Suprapubic skin (tissue), 4 donors: ENCODE results near the gene HTR2B. TPM values are rescaled to one million over a fixed set of nuclear protein-coding genes. Genes with fewer than 3 reads are reported as not detected.

Experiments used
- DNase-seq, 2 donors: peaks; one replicate each; pipeline ENCODE4 v3.0.0-alpha.2; 2019; ENCODE audit warnings: low spot score in 2 of 2
- H3K27ac ChIP-seq: fragments of 200-600 bp; sonication (generic); one replicate; pipeline ENCODE4 v1.5.1; 2019
- H3K27me3 ChIP-seq: fragments of 200-600 bp; sonication (generic); one replicate; pipeline ENCODE4 v1.5.1; 2019
- H3K36me3 ChIP-seq: fragments of 200-600 bp; sonication (generic); one replicate; pipeline ENCODE4 v1.5.1; 2019
- H3K4me1 ChIP-seq: fragments of 200-600 bp; sonication (generic); one replicate; pipeline ENCODE4 v1.5.1; 2019
- H3K4me3 ChIP-seq: fragments of 200-600 bp; sonication (generic); one replicate; pipeline ENCODE4 v1.5.1; 2019; ENCODE audit warnings: mild to moderate bottlenecking
- H3K9me3 ChIP-seq: fragments of 200-600 bp; sonication (generic); one replicate; pipeline ENCODE4 v1.5.1; 2019
- EP300 ChIP-seq: sonication (generic); formaldehyde crosslinking; IDR thresholded peaks from one replicate; pipeline ENCODE4 v1.6.1; 2017; ENCODE audit warnings: antibody characterized with exemption
- POLR2A ChIP-seq, 2 donors: fragments of 450-650 bp; IDR thresholded peaks; one replicate each; pipeline ENCODE4 v1.6.1; 2017; ENCODE audit warnings: antibody characterized with exemption in 2 of 2, mild to moderate bottlenecking in 2 of 2, moderate library complexity in 2 of 2
- POLR2AphosphoS5 ChIP-seq, 3 donors: sonication (generic); formaldehyde crosslinking; IDR thresholded peaks; one replicate each; pipeline ENCODE4 v1.6.1; 2017; ENCODE audit warnings: antibody characterized with exemption in 3 of 3
- WGBS: methylation state at CpG from one replicate; pipeline ENCODE4 v1.1.5; 2018; 5-methylcytosine and 5-hydroxymethylcytosine counted together
- total RNA-seq, 4 donors: library from RNA; depleted of rRNA; stranded (reverse); fragments of >200 nt; gene quantifications; one replicate each; pipeline ENCODE4 v1.1.0, GENCODE V29; 2016
- TF ChIP-seq, protein P1 (sequence below), 2 donors: fragments of 200-600 bp in 1 of 2; fragments of 450-650 bp in 1 of 2; sonication (generic) in 1 of 2; IDR thresholded peaks; one replicate each; pipeline ENCODE4 v1.5.1; 2016 to 2019; ENCODE audit warnings: antibody characterized with exemption in 2 of 2, mild to moderate bottlenecking in 1 of 2, moderate library complexity in 1 of 2

HTR2B gene
- total RNA-seq, 4 donors from 2014 or later: not detected

DNA sequence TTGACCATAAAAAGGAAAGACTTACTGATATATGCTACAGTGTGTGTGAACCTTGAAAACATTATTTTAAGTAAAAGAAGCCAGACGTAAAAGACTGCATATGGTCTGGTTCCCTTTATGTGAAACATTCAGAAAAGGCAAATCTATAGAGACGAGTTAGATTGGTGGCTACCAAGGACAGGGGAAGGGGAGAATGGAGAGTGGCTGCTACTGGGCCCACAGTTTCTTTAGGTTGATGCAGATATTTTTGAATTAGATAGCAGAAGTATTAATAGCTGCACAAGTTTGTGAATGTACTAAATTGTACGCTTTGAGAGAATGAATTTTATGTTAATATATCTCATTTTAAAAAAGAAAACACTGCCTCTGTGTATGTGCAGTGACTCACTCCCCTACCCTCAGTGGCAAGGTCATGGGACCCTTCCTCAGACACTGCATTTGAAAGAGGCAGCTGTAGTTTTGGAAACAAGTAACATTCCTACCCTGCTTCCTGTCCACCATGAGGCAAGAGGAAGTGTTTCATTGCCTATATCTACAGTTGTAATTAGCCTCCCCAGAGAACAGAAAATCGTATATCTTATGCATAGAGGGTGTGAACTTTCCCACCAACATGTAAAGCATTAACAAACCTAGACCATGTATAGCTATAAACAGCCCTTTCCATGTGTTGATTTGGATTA, 43.8 kb upstream of the HTR2B start:
- 85% methylated on average over 4 of the region's 4 CpGs for WGBS
- Histone ChIP-seq H3K27ac (no peak overlapping the region), H3K4me3 (no peak overlapping the region), H3K27me3 (no peaks in the 10 kb centered on the region), H3K9me3 (no peaks in the 10 kb centered on the region), H3K4me1 (peaks cover 5% of the 10 kb centered on the region), H3K36me3 (peaks cover 67% of the 10 kb centered on the region)
- DNase-seq: no peak
- TF ChIP-seq POLR2A (IDR thresholded peaks at IDR 0.05): no peak
- no peak for TF ChIP-seq POLR2AphosphoS5 (IDR thresholded peaks at IDR 0.05)
- TF ChIP-seq, protein P1, sequence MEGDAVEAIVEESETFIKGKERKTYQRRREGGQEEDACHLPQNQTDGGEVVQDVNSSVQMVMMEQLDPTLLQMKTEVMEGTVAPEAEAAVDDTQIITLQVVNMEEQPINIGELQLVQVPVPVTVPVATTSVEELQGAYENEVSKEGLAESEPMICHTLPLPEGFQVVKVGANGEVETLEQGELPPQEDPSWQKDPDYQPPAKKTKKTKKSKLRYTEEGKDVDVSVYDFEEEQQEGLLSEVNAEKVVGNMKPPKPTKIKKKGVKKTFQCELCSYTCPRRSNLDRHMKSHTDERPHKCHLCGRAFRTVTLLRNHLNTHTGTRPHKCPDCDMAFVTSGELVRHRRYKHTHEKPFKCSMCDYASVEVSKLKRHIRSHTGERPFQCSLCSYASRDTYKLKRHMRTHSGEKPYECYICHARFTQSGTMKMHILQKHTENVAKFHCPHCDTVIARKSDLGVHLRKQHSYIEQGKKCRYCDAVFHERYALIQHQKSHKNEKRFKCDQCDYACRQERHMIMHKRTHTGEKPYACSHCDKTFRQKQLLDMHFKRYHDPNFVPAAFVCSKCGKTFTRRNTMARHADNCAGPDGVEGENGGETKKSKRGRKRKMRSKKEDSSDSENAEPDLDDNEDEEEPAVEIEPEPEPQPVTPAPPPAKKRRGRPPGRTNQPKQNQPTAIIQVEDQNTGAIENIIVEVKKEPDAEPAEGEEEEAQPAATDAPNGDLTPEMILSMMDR (IDR thresholded peaks at IDR 0.05): no peak
- no peak for TF ChIP-seq EP300

DNA sequence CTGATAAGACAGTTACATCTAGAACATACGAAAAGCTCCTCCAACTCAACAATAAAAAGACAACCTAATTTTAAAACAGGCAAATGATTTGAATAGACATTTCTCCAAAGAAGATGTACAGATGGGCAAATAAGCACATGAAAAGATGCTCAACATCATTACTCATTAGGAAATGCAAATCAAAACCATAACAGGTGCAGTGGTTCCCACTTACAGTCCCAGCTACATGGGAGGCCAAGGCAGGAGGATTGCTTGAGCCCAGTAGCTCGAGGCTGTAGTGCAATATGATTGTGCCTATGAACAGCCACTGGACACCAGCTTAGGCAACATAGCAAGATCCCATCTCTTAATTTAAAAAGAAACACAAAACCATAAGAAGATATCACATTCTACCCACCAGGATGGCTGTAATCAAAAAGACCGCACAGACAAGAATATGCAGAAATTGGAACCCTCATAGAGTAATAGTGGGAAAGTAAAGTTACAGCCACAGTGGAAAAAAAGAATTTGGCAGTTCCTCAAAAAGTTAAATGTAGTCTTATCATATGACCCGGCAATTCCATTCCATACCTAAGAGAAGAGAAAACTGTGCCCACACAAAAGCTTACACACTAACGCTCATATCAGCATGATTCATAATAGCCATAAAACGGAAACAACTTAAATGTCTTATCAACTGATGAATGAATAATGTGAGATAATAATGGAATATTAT, 43.1 kb upstream of the HTR2B start:
- 93% methylated on average over 6 of the region's 6 CpGs for WGBS
- Histone ChIP-seq H3K27ac (no peak overlapping the region), H3K4me3 (no peak overlapping the region), H3K9me3 (no peaks in the 10 kb centered on the region), H3K36me3 (peaks cover 61% of the 10 kb centered on the region), H3K4me1 (peaks cover 5% of the 10 kb centered on the region), H3K27me3 (no peaks in the 10 kb centered on the region)
- TF ChIP-seq POLR2A (IDR thresholded peaks at IDR 0.05): no peak
- no peak for TF ChIP-seq EP300
- no peak for TF ChIP-seq POLR2AphosphoS5 (IDR thresholded peaks at IDR 0.05)
- TF ChIP-seq, protein P1 (IDR thresholded peaks at IDR 0.05): no peak
- DNase-seq: no peak

DNA sequence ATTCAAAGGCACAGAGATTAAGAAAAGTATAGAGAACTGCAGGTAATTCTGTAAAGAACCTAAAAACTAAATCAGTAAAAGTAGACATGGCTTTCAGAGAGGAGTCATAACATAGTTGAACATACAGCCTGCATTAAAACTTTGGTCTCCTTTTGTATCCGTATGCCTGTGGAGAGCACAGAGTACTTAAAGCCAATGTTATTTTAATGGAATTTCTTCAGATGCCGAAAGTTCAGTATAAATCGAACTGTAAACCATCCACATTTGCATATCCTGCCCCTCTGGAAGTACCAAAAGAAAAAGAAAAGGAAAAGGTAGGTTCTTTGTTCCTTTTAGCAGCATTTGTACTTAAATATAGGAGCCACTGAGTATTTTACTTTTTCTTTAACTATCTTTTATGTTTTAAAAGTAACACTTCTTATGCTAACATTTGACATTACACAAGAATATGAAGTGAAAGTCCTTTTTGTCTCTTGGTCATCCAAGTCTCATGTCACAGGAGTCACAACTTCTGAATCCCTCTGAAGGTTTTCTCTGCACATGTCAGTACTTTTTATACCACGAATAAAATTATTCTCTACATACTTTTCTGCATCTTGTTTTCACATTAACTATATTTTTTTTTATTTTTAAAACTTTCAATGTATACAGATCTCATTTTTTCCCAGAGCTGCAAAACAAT, 38.7 kb upstream of the HTR2B start:
- Histone ChIP-seq H3K36me3 (peaks cover 35% of the 10 kb centered on the region), H3K9me3 (no peaks in the 10 kb centered on the region), H3K27ac (no peak overlapping the region), H3K27me3 (no peaks in the 10 kb centered on the region), H3K4me3 (no peak overlapping the region), H3K4me1 (peaks cover 13% of the 10 kb centered on the region)
- no peak for DNase-seq
- TF ChIP-seq POLR2A (IDR thresholded peaks at IDR 0.05) (no peak), EP300 (no peak), POLR2AphosphoS5 (IDR thresholded peaks at IDR 0.05) (no peak)
- TF ChIP-seq, protein P1 (IDR thresholded peaks at IDR 0.05): no peak
- WGBS: 93% methylated on average over 4 of the region's 4 CpGs

DNA sequence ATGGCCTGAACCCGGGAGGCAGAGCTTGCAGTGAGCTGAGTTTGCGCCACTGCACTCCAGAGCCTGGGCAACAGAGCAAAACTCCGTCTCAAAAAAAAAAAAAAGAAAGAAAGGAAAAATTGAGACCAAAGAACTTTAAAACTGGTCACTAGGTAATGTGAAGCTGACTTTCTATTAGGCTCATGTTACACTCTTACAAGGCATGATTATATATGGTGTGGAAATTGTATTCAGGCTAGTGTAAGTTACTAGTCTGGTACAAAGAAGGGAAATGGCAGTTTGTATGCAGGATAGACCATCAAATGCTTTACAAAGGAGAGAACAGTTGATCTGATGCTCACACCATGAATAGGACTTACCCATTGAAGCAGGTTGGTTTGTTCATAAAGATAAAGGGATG, 38.2 kb upstream of the HTR2B start:
- peaks cover 30% of the 10 kb centered on the region for H3K36me3 ChIP-seq
- peaks cover 13% of the 10 kb centered on the region for H3K4me1 ChIP-seq
- no peak overlapping the region for H3K27ac ChIP-seq
- no peak overlapping the region for H3K4me3 ChIP-seq
- 92% methylated on average over 3 of the region's 3 CpGs for WGBS
- DNase-seq: no peak
- no peaks in the 10 kb centered on the region for H3K27me3 ChIP-seq
- H3K9me3 ChIP-seq: no peaks in the 10 kb centered on the region
- TF ChIP-seq POLR2AphosphoS5 (IDR thresholded peaks at IDR 0.05) (no peak), EP300 (no peak), POLR2A (IDR thresholded peaks at IDR 0.05) (no peak)
- TF ChIP-seq, protein P1 (IDR thresholded peaks at IDR 0.05): no peak

DNA sequence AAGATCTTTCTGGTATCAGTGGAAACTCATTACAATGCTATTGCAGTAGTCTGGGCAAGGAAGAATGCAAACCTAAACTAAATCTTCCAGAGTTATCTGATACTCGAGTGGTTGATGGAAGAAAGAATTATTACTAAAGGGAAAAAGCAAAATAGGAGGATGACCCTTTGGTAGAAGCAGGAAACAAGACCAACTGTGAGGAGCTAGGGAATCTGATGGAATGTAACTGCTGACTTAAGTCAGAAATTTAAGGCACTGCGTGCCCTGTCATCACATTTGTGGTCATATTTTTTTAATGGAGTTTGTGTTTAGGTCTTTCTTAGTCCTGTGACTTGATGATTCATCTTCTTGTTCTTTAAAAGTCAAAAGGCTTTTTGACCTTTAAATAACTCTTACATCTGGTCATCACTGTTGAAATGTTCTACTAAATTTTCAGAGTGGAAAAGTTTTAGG, 37.1 kb upstream of the HTR2B start:
- peaks cover 13% of the 10 kb centered on the region for H3K4me1 ChIP-seq
- H3K9me3 ChIP-seq: no peaks in the 10 kb centered on the region
- H3K27ac ChIP-seq: peak overlapping the region; percentile 75
- TF ChIP-seq, protein P1 (IDR thresholded peaks at IDR 0.05): no peak
- TF ChIP-seq EP300 (no peak), POLR2A (IDR thresholded peaks at IDR 0.05) (no peak)
- no peak for DNase-seq
- H3K4me3 ChIP-seq: no peak overlapping the region
- H3K27me3 ChIP-seq: no peaks in the 10 kb centered on the region
- WGBS: 59% methylated on average over 2 of the region's 2 CpGs
- peaks cover 19% of the 10 kb centered on the region for H3K36me3 ChIP-seq
